ENCODE data around the gene RBM4.
"Not testable (repeated sequence)": the region's sequence is repeated elsewhere in the genome, so short reads cannot be mapped to it uniquely, and the experiment has no call there.

RBM4 gene

GRCh38 chr11:66638177-66639065, at the start of gene RBM4:
Gene RBM4 (plus strand): TSS chr11:66638703. CDS start chr11:66639712, 1,009 bp downstream.
- DNase-seq = peak; percentile 99

GRCh38 chr11:66589315-66589714, 49.2 kb upstream of the RBM4 start:
- DNase-seq = not testable (repeated sequence)

- DNase-seq = no peak
Observed at GRCh38 chr11:66589996-66590675, 48.4 kb upstream of the RBM4 start.

GRCh38 chr11:66591175-66591574, 47.3 kb upstream of the RBM4 start:
- no peak for DNase-seq

GRCh38 chr11:66592457-66593302, 45.8 kb upstream of the RBM4 start, which contains the start of the genes CCDC87 and CCS:
Gene CCDC87 (minus strand): TSS chr11:66593063. CDS start chr11:66593015, 48 bp downstream.
Gene CCS (plus strand): TSS chr11:66593185. CDS start chr11:66593262, 77 bp downstream.
- DNase-seq = peak; percentile 85 to 95

GRCh38 chr11:66593303-66593635, 45.2 kb upstream of the RBM4 start:
- no peak for DNase-seq

GRCh38 chr11:66593650-66594049, 44.9 kb upstream of the RBM4 start:
- DNase-seq = no peak

GRCh38 chr11:66595245-66595904, 43.1 kb upstream of the RBM4 start:
- DNase-seq = no peak

- DNase-seq = no peak
Observed at GRCh38 chr11:66598993-66599392, 39.5 kb upstream of the RBM4 start.

GRCh38 chr11:66600219-66600618, 38.3 kb upstream of the RBM4 start:
- DNase-seq = no peak

GRCh38 chr11:66600631-66601233, 37.8 kb upstream of the RBM4 start:
- no peak for DNase-seq

- DNase-seq = no peak
Observed at GRCh38 chr11:66603072-66603471, 35.4 kb upstream of the RBM4 start.

- no peak for DNase-seq
Observed at GRCh38 chr11:66604155-66604554, 34.3 kb upstream of the RBM4 start.

- not testable (repeated sequence) for DNase-seq
Observed at GRCh38 chr11:66606608-66607007, 31.9 kb upstream of the RBM4 start.

GRCh38 chr11:66607126-66607834, 31.2 kb upstream of the RBM4 start:
- DNase-seq = no peak

- DNase-seq = no peak
Observed at GRCh38 chr11:66609721-66610617, 28.5 kb upstream of the RBM4 start.

GRCh38 chr11:66612458-66612857, 26.0 kb upstream of the RBM4 start:
- no peak for DNase-seq

GRCh38 chr11:66614073-66614472, 24.4 kb upstream of the RBM4 start:
- DNase-seq = no peak

- DNase-seq = peak; percentile 95 to 97
Observed at GRCh38 chr11:66616379-66617154, 21.9 kb upstream of the RBM4 start, which contains the start of gene RBM14. Gene RBM14 (plus strand): TSS chr11:66616630. CDS start chr11:66616721, 91 bp downstream.
